ENCODE measurements around the gene THUMPD3.

Gene THUMPD3

DNA sequence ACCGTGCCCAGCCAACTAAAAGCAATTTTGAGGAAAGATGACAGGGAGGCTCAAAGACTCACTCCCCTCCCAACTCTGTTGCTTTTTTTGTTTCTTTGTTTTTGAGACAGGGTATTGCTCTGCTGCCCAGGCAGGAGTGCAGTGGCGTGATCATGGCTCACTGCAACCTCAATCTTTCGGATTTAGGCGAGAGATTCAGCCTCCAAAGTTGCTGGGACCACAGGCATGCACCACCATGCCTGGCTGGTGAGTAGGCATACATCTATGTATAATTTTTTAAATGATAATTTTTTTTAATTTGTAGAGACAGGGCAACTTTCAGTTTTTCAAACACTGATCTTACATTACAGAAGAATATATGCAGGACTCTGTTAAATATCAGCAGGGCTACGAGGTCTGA is 15.8 kb upstream of the THUMPD3 start:
- no peaks in the 10 kb centered on the region for H3K36me3 ChIP-seq (replicated peaks; ENCODE audit: low read depth, low read length)
- H3K4me2 ChIP-seq (ENCODE audit: low read length) = no peak overlapping the region
- H3K27me3 ChIP-seq (ENCODE audit: low read depth, low read length) = no peaks in the 10 kb centered on the region
- TF ChIP-seq, protein P1, sequence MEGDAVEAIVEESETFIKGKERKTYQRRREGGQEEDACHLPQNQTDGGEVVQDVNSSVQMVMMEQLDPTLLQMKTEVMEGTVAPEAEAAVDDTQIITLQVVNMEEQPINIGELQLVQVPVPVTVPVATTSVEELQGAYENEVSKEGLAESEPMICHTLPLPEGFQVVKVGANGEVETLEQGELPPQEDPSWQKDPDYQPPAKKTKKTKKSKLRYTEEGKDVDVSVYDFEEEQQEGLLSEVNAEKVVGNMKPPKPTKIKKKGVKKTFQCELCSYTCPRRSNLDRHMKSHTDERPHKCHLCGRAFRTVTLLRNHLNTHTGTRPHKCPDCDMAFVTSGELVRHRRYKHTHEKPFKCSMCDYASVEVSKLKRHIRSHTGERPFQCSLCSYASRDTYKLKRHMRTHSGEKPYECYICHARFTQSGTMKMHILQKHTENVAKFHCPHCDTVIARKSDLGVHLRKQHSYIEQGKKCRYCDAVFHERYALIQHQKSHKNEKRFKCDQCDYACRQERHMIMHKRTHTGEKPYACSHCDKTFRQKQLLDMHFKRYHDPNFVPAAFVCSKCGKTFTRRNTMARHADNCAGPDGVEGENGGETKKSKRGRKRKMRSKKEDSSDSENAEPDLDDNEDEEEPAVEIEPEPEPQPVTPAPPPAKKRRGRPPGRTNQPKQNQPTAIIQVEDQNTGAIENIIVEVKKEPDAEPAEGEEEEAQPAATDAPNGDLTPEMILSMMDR (IDR thresholded peaks at IDR 0.05; ENCODE audit: low read depth, low read length) = no peak
- TF ChIP-seq EZH2phosphoT487 (IDR thresholded peaks at IDR 0.05; ENCODE audit: low read depth) = no peak
- no peaks in the 10 kb centered on the region for H4K20me1 ChIP-seq (ENCODE audit: insufficient read depth, low read length)
- H3K4me1 ChIP-seq (ENCODE audit: low read length) = peaks cover 9% of the 10 kb centered on the region
- H3K79me2 ChIP-seq (ENCODE audit: low read length) = no peaks in the 10 kb centered on the region
- no peak overlapping the region for H3K27ac ChIP-seq (ENCODE audit: low read length)
- H3K9me3 ChIP-seq (ENCODE audit: insufficient read depth, low read length) = no peaks in the 10 kb centered on the region
- H2AFZ ChIP-seq (ENCODE audit: low read depth, low read length) = no peak overlapping the region
- no peak overlapping the region for H3K4me3 ChIP-seq (ENCODE audit: low read length)
- H3K9ac ChIP-seq (ENCODE audit: low read length) = no peak overlapping the region

- H4K20me1 ChIP-seq (ENCODE audit: insufficient read depth, low read length) = no peaks in the 10 kb centered on the region
- H3K36me3 ChIP-seq (replicated peaks; ENCODE audit: low read depth, low read length) = no peaks in the 10 kb centered on the region
- H2AFZ ChIP-seq (ENCODE audit: low read depth, low read length) = no peak overlapping the region
- no peak overlapping the region for H3K4me2 ChIP-seq (ENCODE audit: low read length)
- H3K27ac ChIP-seq (ENCODE audit: low read length) = no peak overlapping the region
- H3K27me3 ChIP-seq (ENCODE audit: low read depth, low read length) = no peaks in the 10 kb centered on the region
- H3K4me3 ChIP-seq (ENCODE audit: low read length) = no peak overlapping the region
- no peaks in the 10 kb centered on the region for H3K79me2 ChIP-seq (ENCODE audit: low read length)
- H3K9ac ChIP-seq (ENCODE audit: low read length) = no peak overlapping the region
- H3K9me3 ChIP-seq (ENCODE audit: insufficient read depth, low read length) = no peaks in the 10 kb centered on the region
- TF ChIP-seq, protein P1 (IDR thresholded peaks at IDR 0.05; ENCODE audit: low read depth, low read length) = no peak
- TF ChIP-seq EZH2phosphoT487 (IDR thresholded peaks at IDR 0.05; ENCODE audit: low read depth) = no peak
- peaks cover 12% of the 10 kb centered on the region for H3K4me1 ChIP-seq (ENCODE audit: low read length)
These were observed 15.0 kb upstream of the THUMPD3 start for GRCh38 chr3:9347887-9348286.

- Histone ChIP-seq H3K4me2 (ENCODE audit: low read length) (no peak overlapping the region), H3K9ac (ENCODE audit: low read length) (no peak overlapping the region), H2AFZ (ENCODE audit: low read depth, low read length) (no peak overlapping the region), H3K36me3 (replicated peaks; ENCODE audit: low read depth, low read length) (no peaks in the 10 kb centered on the region), H3K9me3 (ENCODE audit: insufficient read depth, low read length) (no peaks in the 10 kb centered on the region), H4K20me1 (ENCODE audit: insufficient read depth, low read length) (no peaks in the 10 kb centered on the region), H3K27ac (ENCODE audit: low read length) (no peak overlapping the region), H3K4me1 (ENCODE audit: low read length) (peaks cover 27% of the 10 kb centered on the region), H3K27me3 (ENCODE audit: low read depth, low read length) (no peaks in the 10 kb centered on the region), H3K79me2 (ENCODE audit: low read length) (no peaks in the 10 kb centered on the region), H3K4me3 (ENCODE audit: low read length) (no peak overlapping the region)
- TF ChIP-seq, protein P1 (IDR thresholded peaks at IDR 0.05; ENCODE audit: low read depth, low read length) = no peak
- TF ChIP-seq EZH2phosphoT487 (IDR thresholded peaks at IDR 0.05; ENCODE audit: low read depth) = no peak
These were observed 13.3 kb upstream of the THUMPD3 start for GRCh38 chr3:9349321-9350117.

DNA sequence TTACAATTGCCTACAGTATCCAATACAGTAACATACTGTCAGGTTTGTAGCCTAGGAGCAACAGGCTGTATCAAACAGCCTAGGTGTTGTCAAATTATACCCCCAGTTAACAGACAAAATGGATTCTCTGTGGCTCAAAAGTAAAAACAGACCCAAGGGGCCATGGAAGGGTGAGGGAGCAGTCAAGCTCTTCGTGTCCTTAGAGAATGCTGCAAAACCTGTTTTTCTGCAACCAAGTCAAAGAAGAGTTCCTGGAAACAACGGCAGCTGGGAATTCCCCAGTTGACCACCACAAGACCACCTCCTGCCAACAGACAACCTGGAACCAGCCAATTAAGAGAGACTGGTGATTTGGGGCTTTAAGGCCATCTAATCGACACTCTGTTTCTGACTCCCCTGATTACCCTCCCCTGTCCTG is 11.1 kb upstream of the THUMPD3 start:
- H3K9ac ChIP-seq (ENCODE audit: low read length) = no peak overlapping the region
- H3K27ac ChIP-seq (ENCODE audit: low read length) = no peak overlapping the region

More for the DNA sequence above, 11.1 kb upstream of the THUMPD3 start:
- Histone ChIP-seq H3K4me1 (ENCODE audit: low read length) (peaks cover 26% of the 10 kb centered on the region), H3K4me2 (ENCODE audit: low read length) (no peak overlapping the region), H3K4me3 (ENCODE audit: low read length) (no peak overlapping the region), H4K20me1 (ENCODE audit: insufficient read depth, low read length) (no peaks in the 10 kb centered on the region), H2AFZ (ENCODE audit: low read depth, low read length) (no peak overlapping the region), H3K79me2 (ENCODE audit: low read length) (no peaks in the 10 kb centered on the region), H3K9me3 (ENCODE audit: insufficient read depth, low read length) (no peaks in the 10 kb centered on the region), H3K27me3 (ENCODE audit: low read depth, low read length) (no peaks in the 10 kb centered on the region), H3K36me3 (replicated peaks; ENCODE audit: low read depth, low read length) (no peaks in the 10 kb centered on the region)
- no peak for TF ChIP-seq EZH2phosphoT487 (IDR thresholded peaks at IDR 0.05; ENCODE audit: low read depth)
- TF ChIP-seq, protein P1 (IDR thresholded peaks at IDR 0.05; ENCODE audit: low read depth, low read length) = no peak

All from OCI-LY3 (cell line).